ENCODE data around the gene SUSD3.
"Not testable (repeated sequence)": the region's sequence is repeated elsewhere in the genome, so short reads cannot be mapped to it uniquely, and the experiment has no call there.

Gene SUSD3

DNA sequence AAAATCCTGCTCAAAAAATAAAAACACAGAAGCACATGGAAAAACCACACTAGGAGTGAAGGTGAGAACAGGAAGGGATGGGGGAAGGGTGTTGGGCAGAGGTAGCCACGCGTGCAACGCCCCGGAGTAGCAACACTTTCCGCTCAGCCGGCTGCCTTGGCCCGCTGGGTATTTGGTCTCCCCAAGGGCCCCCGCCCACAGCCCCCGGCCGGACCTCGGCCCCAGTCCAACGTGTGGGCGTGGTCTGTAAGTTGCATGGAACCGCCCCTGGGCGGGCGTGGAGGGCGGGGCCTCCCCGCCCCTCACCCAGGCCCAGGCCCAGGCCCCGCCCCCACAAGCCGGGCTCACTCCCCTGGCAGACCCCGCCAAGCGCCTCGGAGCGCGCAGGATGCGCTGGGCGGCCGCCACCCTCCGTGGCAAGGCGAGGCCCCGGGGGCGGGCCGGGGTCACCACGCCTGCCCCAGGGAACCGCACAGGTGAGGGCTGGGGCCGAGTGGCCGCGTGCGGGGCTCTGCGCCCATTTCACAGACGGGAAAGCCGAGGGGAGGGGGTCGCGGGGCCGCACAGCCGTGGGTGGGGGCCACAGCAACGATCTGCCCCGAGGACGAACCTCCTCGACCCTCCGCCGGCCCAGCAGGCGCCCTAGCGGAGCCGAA, at the start of gene SUSD3:
Gene SUSD3, plus strand, starts transcription at position 347 of the 656 bp plus-strand sequence. Its CDS starts 42 bp downstream, at position 389.
- DNase-seq: peak; percentile 52

DNA sequence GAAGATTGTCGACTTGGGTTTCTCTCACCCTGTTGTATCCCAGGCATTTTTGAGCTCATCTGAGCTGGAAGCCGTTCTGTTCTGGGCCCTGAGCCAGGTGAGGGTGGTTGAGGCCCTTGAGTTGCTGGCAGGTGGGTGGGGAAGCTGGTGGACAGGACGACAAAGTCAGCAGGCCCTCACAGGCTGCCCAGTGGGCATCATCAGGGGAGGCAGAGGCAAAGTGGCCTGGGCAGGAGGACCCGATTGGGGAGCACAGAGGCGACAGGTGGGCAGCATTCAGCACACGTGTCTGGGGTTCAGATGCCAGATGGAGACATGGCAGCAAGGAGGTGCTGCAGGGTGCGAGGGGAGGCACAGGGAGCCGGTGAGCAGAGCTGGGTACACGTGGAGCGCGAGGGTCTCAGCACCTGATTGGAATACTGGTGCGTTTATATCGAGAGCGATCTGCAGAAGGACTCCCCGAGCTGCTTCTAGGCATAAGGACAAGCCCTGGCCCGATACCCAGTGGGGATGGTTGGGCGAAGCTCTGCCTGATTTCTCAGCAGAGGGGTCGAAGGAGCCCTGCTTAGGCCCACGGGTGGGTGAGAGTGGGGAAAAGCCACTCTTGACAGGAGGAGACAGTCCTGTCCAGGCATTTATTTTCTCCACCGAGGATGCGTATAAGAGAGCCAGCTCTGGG, 49.0 kb upstream of the SUSD3 start:
- DNase-seq: no peak

DNA sequence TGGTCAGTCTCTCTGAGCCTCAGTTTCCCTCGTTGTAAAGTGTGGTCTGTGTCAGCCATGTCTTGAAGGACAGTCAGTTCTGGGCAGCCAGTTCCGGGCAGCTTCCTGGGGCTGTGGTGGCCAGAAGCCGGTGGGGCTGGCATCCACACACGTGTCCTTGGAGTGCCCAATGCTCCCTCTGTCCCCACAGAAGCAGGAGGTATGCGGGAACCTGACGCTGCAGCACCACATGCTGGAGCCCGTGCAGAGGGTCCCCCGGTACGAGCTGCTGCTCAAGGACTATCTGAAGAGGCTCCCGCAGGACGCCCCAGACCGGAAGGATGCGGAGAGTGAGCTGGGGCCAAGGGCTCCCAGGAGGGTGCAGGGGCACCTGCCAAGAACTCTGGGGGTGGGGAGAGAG, 48.4 kb upstream of the SUSD3 start:
- DNase-seq: no peak

DNA sequence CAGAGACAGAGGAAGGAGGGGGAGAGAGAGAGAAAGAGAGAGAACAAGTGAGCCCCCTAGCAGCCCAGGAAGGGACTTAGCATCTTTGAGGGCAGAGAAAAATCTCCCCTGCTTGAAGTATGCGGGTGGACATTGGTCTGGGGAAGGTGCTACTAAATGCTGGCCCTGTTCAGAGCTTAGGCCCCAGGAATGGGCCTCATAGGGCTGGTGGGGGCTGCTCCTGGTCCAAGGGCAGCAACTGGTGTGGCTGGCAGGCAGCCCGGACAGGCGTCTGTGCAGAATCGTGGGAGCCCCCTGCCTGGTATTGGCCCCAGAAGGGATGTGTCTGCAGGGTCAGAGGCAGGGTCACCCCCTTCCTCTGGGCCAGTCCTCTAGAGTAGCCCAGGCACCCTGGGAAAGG, 47.8 kb upstream of the SUSD3 start:
- DNase-seq: no peak

- DNase-seq: no peak
Observed at GRCh38 chr9:93011114-93011513, 47.4 kb upstream of the SUSD3 start.

GRCh38 chr9:93012963-93013855, 45.3 kb upstream of the SUSD3 start:
- no peak for DNase-seq

DNA sequence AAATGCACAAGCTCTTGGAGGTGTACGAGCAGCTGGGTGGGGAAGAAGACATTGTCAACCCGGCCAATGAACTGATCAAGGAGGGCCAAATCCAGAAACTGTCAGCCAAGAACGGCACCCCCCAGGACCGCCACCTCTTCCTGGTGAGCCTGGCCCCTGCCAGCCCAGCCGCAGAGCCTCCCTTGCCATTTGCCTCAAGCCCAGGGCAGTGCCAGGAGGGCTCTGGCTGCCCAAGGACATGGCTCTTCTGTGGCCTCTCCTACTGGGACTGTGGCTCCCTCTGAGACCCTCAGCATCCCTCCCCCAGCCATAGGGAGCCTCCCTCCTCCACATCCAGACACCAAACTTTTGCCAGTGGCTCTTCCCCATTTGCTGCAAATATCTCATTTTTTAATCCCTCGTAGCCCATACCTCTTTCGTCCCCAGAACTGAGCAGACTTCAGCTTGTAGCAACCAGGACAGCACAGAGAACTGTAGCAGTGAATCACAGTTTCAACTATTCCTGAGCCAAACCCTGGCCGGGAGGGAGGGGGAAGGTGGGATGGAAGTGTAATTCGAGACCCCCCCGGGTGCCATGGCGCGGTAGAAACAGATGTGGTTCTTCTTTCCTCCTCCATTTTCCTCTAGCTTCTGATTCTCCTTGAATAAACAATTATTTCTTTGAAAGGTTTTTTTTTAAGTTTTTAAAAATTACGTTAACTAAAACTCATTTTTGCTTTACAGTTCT, 44.5 kb upstream of the SUSD3 start:
- no peak for DNase-seq

- not testable (repeated sequence) for DNase-seq
Observed at GRCh38 chr9:93015190-93015589, 43.3 kb upstream of the SUSD3 start.

GRCh38 chr9:93017621-93018020, 40.9 kb upstream of the SUSD3 start:
- DNase-seq: no peak

GRCh38 chr9:93020151-93020550, 38.4 kb upstream of the SUSD3 start:
- no peak for DNase-seq

DNA sequence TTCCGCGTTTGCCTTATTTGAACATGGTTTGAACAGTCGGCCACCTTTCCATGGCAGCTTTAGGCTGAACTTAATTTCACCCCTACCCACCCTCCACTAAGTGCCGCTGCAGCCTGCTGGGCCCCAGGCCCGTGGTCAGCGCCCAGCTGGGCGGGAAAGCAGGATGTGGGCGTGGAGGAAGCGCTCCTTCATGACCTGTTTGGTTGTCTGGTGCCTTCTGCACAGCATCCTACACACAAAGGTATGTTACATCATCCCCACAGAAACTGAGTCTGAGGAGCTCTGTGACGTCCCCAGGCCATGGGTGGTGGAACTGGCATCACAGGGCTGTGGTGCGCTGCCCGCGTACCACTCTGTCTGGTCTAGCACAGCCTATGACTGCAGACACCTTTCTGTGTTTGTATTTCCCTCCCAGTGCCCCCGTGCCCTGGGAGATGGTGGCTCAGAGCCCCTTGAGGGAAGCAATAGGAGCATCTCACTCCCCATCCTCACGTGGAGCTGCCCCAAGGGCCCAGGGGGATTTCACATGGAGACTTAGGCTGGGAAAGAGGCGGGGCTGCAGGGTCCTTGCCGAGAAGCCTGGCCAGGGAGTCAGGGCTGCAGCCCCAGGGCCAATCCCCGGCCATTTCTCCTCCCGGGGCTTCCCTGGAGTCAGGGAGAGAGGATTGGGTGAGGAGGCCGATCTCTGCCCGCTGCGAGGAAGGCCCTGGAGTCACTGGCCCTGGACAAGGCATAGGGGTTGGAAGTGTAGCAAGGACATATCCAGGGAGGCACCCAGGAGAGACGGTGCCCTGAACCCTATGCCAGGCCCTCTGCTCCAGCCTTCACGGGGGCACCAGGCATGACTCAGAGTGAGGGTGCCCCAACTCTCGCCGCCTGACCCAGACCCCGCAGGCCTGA, 37.5 kb upstream of the SUSD3 start:
- peak; percentile 39 for DNase-seq

DNA sequence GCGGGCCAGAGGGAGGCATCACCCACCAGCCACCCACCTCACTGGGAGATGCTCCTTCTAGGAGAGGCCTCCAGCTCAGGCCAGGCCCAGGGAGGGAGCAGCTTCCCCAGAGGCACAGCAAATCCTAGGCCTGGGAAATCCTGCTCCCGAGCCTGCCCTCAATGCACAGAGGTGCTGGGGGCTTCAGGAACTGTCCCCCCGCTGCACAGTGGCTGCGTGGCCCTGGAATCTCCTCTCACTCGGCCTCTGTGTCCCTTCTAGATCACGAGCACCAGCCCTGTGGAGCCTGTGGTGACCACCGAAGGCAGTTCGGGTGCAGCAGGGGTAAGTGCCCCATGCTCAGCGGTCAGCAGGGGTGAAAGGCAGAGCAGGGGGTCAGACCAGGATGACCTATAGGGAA, 36.4 kb upstream of the SUSD3 start:
- no peak for DNase-seq

DNA sequence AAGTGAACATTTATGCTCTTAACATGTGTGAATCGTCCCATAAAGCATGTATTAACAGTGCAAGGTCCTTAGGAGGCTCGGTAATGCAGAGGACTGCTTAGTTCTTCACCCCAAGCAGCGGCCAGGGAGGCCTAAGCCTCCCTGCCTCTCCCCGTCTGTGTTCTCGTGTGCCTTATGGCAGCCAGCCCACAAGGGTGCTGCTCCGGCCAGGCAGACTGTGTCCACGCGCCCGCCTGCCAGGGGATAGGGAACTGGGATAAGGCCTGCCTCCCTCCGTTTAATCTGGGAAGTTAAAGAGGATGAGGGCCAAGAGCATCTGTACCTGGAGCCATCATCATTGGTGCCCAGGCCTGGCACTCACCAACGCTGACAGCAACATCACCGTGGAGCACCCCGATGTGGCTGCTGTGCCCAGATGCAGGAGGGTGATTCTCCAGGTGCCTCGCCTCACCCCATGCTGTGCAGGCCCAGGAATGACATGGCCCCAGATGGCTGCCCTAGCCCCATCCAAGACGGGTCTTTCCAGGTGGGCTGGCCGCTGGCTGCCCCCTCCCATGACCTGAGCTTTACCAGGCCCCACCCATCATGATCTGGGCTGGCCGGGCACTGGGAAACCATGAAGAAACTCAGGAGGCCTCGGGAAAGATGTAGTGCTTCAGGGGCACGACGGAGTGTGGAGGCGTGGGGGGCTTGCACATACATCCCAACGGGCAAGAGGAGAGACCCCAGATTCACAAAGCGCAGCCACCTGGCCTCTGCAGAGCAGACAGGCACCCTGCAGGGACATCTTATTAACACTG, 35.6 kb upstream of the SUSD3 start:
- DNase-seq: no peak

- no peak for DNase-seq
Observed at GRCh38 chr9:93023521-93023815, 35.0 kb upstream of the SUSD3 start.

- DNase-seq: no peak
Observed at GRCh38 chr9:93024646-93024910, 33.9 kb upstream of the SUSD3 start.

GRCh38 chr9:93024986-93025630, 33.4 kb upstream of the SUSD3 start:
- DNase-seq: peak; percentile 36

DNA sequence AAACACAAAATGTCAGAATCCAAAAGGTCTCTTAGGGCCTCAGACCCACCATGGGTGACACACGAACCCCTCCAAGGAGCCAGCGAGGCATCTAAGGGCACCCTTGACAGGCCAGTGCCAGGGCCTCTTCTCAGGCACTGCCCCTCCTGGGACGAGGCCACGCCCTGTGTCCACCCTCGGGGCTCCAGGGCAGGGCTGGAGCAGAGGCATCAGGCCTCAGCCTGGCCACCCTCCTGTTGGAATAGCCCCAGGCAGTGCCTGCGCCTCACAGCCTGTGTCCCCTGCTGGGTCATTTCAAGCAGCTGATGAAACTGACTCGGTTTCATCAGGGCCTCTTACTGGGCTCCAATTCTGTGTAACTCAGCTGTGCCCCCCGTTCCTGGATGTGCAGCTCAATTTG, 32.8 kb upstream of the SUSD3 start:
- no peak for DNase-seq

DNA sequence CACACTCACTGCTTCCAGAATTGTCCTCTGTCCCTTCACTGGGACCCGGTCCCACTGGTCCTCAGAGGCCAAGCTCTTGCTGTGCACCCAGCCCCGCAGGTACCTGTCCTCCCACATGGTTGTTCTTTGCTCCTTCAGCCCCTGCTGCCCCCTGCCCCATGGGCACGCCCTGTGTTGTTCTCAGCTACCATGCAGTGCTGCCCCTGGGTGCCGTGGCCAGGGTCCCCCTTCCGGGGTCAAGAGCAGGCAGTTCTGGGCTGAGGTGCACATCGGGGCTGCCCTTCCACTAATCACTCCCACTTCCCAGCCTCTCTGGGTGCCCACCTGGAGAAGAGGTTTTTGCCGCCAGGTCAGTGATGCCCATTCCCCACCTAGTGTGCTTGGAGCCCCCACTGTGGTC, 31.9 kb upstream of the SUSD3 start:
- DNase-seq: no peak

DNA sequence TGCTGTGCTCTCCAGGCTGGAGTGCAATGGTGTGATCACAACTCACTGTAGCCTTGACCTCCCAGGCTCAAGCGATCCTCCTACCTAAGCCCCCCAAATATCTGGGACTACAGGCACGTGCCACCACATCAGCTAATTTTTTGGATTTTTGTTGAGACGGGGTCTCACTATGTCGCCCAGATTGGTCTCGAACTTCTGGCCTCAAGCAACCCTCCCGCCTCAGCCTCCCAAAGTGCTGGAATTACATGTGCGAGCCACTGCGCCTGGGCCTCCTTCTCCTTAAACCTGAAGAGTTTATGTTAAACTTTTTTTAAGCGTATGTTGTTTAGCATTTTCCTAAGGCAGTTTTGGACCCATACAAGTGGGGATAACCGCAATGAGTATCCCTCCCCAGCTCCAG, 30.8 kb upstream of the SUSD3 start:
- no peak for DNase-seq

- DNase-seq: peak; percentile 92
Observed at GRCh38 chr9:93028448-93029006, 30.0 kb upstream of the SUSD3 start.
